Gastroesophageal sphincter (tissue), 4 donors: Measurements from ENCODE around the gene ITPKC. TPM values are rescaled to one million over a fixed set of nuclear protein-coding genes. Genes with fewer than 3 reads are reported as not detected.
A peak's percentile ranks its signal among the peaks of the same experiment; 100 is the strongest.
"Not testable (repeated sequence)": the region's sequence is repeated elsewhere in the genome, so short reads cannot be mapped to it uniquely, and the experiment has no call there.

Source experiments
- ATAC-seq: fragments of 150-250 bp; one replicate; pipeline ENCODE4 v1.9.1; 2016; ENCODE audit warnings: mild to moderate bottlenecking, moderate library complexity
- H3K27ac ChIP-seq, 4 donors: fragments of 200-600 bp; sonication (generic) in 3 of 4; 1 replicate in 3 of 4; 2 replicates in 1 of 4; pipeline ENCODE4 v1.5.1; 2016 to 2019
- H3K27me3 ChIP-seq: fragments of 200-600 bp; sonication (generic); one replicate; pipeline ENCODE4 v1.5.1; 2019
- H3K36me3 ChIP-seq, 2 donors: fragments of 200-600 bp; sonication (generic); one replicate each; pipeline ENCODE4 v1.5.1; 2019; ENCODE audit warnings: control low read depth in 1 of 2
- H3K4me1 ChIP-seq, 3 donors: fragments of 200-600 bp; sonication (generic); 1 replicate in 2 of 3; 2 replicates in 1 of 3; pipeline ENCODE4 v1.5.1; 2016 to 2019; ENCODE audit warnings: control low read depth in 2 of 3
- H3K4me3 ChIP-seq, 2 donors: fragments of 200-600 bp; sonication (generic); one replicate each; pipeline ENCODE4 v1.5.1; 2019; ENCODE audit warnings: mild to moderate bottlenecking in 1 of 2, moderate library complexity in 1 of 2
- H3K9me3 ChIP-seq, 3 donors: fragments of 200-600 bp; sonication (generic); one replicate each; pipeline ENCODE4 v1.5.1; 2017 to 2019; ENCODE audit warnings: control low read depth in 2 of 3
- EP300 ChIP-seq: sonication (generic); formaldehyde crosslinking; IDR thresholded peaks from one replicate; pipeline ENCODE4 v1.6.1; 2017; ENCODE audit warnings: antibody characterized with exemption, mild to moderate bottlenecking
- POLR2A ChIP-seq, 2 donors: fragments of 450-650 bp; IDR thresholded peaks; one replicate each; pipeline ENCODE4 v1.6.1; 2017; ENCODE audit warnings: antibody characterized with exemption in 2 of 2, mild to moderate bottlenecking in 2 of 2, moderate library complexity in 1 of 2
- POLR2AphosphoS5 ChIP-seq: sonication (generic); formaldehyde crosslinking; IDR thresholded peaks from one replicate; pipeline ENCODE4 v1.6.1; 2017; ENCODE audit warnings: antibody characterized with exemption
- WGBS, 2 donors: methylation state at CpG; one replicate each; pipeline ENCODE4 v1.1.5; 2018; ENCODE audit warnings: low coverage in 1 of 2; 5-methylcytosine and 5-hydroxymethylcytosine counted together
- total RNA-seq, 4 donors: library from RNA; depleted of rRNA; stranded (reverse); fragments of >200 nt; gene quantifications; one replicate each; pipeline ENCODE4 v1.1.0, GENCODE V29; 2016
- TF ChIP-seq, protein P1 (sequence below), 4 experiments: fragments of 200-600 bp in 2 of 4; fragments of 450-650 bp in 2 of 4; sonication (generic) in 1 of 4; IDR thresholded peaks; one replicate each; pipeline ENCODE4 v1.5.1; 2017 to 2019; ENCODE audit warnings: antibody characterized with exemption in 4 of 4, mild to moderate bottlenecking in 2 of 4, moderate library complexity in 2 of 4

ITPKC gene
- total RNA-seq, 4 donors from 2014 or later: 25.2 to 71.8 (median 30.6) TPM

DNA sequence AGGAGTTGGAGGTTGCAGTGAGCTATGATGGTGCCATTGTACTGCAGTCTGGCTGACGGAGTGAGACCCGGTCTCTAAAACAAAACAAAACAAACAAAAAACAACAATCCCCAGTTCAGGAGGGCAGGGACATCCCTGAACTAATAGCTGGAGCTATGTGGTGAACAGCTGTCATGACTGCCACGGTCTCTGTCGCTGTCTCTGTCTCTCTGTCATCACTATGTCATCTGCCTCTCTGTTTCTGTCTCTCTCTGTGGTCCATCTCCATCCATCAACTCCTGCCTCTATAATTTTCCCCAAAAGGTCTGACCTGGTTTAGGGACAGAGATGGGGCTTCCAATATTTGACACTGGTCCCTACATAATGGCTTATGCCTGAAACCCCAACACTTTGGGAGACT lies 7.4 kb downstream of the ITPKC start:
- peaks cover 0 to 62% (median 32%) of the 10 kb centered on the region in 3 donors for H3K4me1 ChIP-seq
- TF ChIP-seq, protein P1, sequence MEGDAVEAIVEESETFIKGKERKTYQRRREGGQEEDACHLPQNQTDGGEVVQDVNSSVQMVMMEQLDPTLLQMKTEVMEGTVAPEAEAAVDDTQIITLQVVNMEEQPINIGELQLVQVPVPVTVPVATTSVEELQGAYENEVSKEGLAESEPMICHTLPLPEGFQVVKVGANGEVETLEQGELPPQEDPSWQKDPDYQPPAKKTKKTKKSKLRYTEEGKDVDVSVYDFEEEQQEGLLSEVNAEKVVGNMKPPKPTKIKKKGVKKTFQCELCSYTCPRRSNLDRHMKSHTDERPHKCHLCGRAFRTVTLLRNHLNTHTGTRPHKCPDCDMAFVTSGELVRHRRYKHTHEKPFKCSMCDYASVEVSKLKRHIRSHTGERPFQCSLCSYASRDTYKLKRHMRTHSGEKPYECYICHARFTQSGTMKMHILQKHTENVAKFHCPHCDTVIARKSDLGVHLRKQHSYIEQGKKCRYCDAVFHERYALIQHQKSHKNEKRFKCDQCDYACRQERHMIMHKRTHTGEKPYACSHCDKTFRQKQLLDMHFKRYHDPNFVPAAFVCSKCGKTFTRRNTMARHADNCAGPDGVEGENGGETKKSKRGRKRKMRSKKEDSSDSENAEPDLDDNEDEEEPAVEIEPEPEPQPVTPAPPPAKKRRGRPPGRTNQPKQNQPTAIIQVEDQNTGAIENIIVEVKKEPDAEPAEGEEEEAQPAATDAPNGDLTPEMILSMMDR (IDR thresholded peaks at IDR 0.05): no peak
- TF ChIP-seq POLR2AphosphoS5: no peak
- TF ChIP-seq POLR2A (IDR thresholded peaks at IDR 0.05): no peak
- no peak for TF ChIP-seq EP300
- 94 to 100% methylated on average over 2 to 4 of the region's 4 CpGs for WGBS, 2 donors
- H3K9me3 ChIP-seq: no peaks in the 10 kb centered on the region
- H3K36me3 ChIP-seq: peaks cover 3 to 67% of the 10 kb centered on the region in 2 donors
- peak overlapping the region in 1 of 4 donors; percentile 5 for H3K27ac ChIP-seq
- H3K27me3 ChIP-seq: no peaks in the 10 kb centered on the region
- ATAC-seq: no peak
- no peak overlapping the region for H3K4me3 ChIP-seq

DNA sequence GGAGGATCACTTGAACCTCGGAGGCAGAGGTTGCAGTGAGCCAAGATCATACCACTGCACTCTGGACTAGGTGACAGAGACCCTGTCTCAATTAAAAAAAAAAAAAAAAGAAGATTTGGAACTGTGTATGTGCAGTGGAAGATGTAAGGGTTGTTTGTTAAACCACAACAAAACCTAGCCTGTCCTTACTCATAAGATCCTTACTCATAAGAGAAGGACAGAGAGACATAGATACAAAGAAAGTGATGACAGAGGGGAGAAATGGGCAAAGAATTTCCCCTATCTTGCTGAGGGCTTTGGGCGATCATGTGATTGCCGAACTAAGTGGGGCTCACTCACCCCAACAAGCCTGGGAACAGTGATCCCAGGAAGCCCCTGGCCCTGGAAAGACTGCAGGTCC lies 7.9 kb downstream of the ITPKC start:
- Histone ChIP-seq H3K4me1 (peaks cover 0 to 57% (median 26%) of the 10 kb centered on the region in 3 donors), H3K27me3 (no peaks in the 10 kb centered on the region), H3K9me3 (no peaks in the 10 kb centered on the region), H3K27ac (no peak overlapping the region), H3K36me3 (peaks cover 3 to 73% of the 10 kb centered on the region in 2 donors), H3K4me3 (no peak overlapping the region)
- ATAC-seq: no peak
- 75% methylated on average over 3 of the region's 3 CpGs; no CpG with 5 or more reads in 1 of the 2 donors for WGBS, 2 donors
- TF ChIP-seq EP300 (no peak), POLR2AphosphoS5 (no peak), POLR2A (IDR thresholded peaks at IDR 0.05) (no peak)
- TF ChIP-seq, protein P1 (IDR thresholded peaks at IDR 0.05): no peak

DNA sequence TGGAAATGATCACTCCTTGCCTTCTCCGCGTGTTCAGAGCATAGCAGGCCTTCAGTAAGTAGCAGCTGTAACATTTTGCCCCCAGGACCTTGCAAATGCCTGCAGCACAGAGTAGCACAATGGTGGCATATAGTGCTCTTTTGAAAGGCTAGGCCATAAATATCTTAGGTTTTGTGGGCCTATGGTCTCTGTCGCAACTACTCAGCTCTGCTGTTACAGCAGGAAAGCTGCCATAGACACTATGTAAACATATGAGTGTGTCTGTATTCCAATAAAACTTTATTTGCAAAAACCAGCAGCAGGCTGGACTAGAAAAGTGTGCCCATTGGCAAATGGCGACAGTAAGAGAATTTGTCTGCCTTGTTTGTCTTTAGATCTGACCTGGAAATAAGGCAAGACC lies 9.4 kb downstream of the ITPKC start:
- Histone ChIP-seq H3K27me3 (no peaks in the 10 kb centered on the region), H3K9me3 (no peaks in the 10 kb centered on the region), H3K27ac (no peak overlapping the region), H3K4me1 (peaks cover 0 to 42% (median 18%) of the 10 kb centered on the region in 3 donors), H3K4me3 (no peak overlapping the region), H3K36me3 (peaks cover 3 to 87% of the 10 kb centered on the region in 2 donors)
- ATAC-seq: no peak
- WGBS, 2 donors: 60 to 100% methylated on average over 2 to 4 of the region's 4 CpGs
- TF ChIP-seq, protein P1 (IDR thresholded peaks at IDR 0.05): no peak

DNA sequence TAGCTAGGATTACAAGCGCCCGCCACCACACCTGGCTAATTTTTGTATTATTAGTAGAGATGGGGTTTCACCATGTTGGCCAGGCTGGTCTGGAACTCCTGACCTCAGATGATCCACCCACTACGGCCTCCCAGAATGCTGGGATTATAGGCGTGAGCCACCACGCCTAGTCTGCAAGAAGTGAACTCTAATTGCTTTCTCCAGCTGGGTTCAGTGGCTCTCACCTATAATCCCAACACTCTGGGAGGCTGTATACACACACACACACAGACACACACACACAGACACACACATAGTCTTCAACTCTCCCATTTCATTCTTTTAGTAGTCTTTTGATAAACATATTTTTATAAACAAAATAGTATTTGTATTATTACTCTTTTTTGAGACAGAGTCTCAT lies 13.2 kb downstream of the ITPKC start:
- H3K4me1 ChIP-seq, H3K4me3 ChIP-seq, H3K9me3 ChIP-seq, ATAC-seq, H3K27me3 ChIP-seq, H3K27ac ChIP-seq: not testable (repeated sequence)
- peaks cover 3 to 100% of the 10 kb centered on the region in 2 donors for H3K36me3 ChIP-seq
- WGBS, 2 donors: 67 to 77% methylated on average over 3 to 5 of the region's 5 CpGs

DNA sequence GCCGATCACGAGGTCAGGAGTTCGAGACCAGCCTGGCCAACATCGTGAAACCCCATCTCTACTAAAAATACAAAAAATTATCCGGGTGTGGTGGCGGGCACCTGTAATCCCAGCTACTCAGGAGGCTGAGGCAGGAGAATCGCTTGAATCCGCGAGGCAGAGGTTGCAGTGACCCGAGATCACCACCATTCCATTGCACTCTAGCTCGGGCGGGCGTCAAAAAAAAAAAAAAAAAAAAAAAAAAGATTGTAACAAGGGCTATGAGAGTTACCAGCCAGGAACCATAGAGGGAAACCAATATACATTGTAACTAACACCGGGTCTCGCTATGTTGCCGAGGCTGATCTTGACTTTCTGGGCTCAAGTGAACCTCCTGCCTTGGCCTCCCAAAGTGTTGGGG lies 15.4 kb downstream of the ITPKC start:
- not testable (repeated sequence) for H3K27me3 ChIP-seq, H3K27ac ChIP-seq, H3K9me3 ChIP-seq, H3K4me1 ChIP-seq, ATAC-seq, H3K4me3 ChIP-seq
- H3K36me3 ChIP-seq: peaks cover 0 to 100% of the 10 kb centered on the region in 2 donors
- 91 to 92% methylated on average over 14 of the region's 16 CpGs for WGBS, 2 donors

DNA sequence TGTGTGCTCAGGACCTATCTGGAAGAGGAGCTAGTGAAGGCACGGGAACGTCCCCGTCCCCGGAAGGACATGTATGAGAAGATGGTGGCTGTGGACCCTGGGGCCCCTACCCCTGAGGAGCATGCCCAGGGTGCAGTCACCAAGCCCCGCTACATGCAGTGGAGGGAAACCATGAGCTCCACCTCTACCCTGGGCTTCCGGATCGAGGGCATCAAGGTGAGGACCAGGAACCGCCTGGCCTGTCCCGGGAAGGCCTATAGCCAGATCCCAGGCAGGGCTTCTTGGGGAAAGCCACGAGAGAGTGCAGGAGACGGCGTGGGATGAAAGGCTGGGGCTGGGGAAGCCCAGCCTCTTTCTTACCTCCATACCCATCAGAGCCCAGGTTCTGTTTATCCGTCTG lies 16.2 kb downstream of the ITPKC start:
- peaks cover 0 to 100% of the 10 kb centered on the region in 2 donors for H3K36me3 ChIP-seq

More for the DNA sequence above, 16.2 kb downstream of the ITPKC start:
- H3K4me1 ChIP-seq: no peaks in the 10 kb centered on the region
- 83 to 100% methylated on average over 1 to 4 of the region's 13 CpGs for WGBS, 2 donors
- ATAC-seq: no peak
- no peak overlapping the region for H3K4me3 ChIP-seq
- TF ChIP-seq, protein P1 (IDR thresholded peaks at IDR 0.05): no peak
- TF ChIP-seq EP300: no peak
- TF ChIP-seq POLR2A (IDR thresholded peaks at IDR 0.05): no peak
- TF ChIP-seq POLR2AphosphoS5: no peak
- H3K9me3 ChIP-seq: no peaks in the 10 kb centered on the region
- H3K27me3 ChIP-seq: no peaks in the 10 kb centered on the region
- no peak overlapping the region for H3K27ac ChIP-seq
